ENCODE results near the gene AHSA1.

AHSA1 gene

GRCh38 chr14:77470224-77470870 is 12.5 kb downstream of the AHSA1 start:
- DNase-seq (ENCODE audit: low read depth in 1 of 2, low spot score in 1 of 2): no peak

- no peak for DNase-seq (ENCODE audit: low read depth in 1 of 2, low spot score in 1 of 2)
These were observed 16.0 kb downstream of the AHSA1 start for GRCh38 chr14:77473921-77474320.

GRCh38 chr14:77474479-77475177 is 16.7 kb downstream of the AHSA1 start:
- no peak for DNase-seq (ENCODE audit: low read depth in 1 of 2, low spot score in 1 of 2)

- DNase-seq (ENCODE audit: low read depth in 1 of 2, low spot score in 1 of 2): no peak
These were observed 17.7 kb downstream of the AHSA1 start for GRCh38 chr14:77475432-77476115.

- DNase-seq (ENCODE audit: low read depth in 1 of 2, low spot score in 1 of 2): no peak
These were observed 20.1 kb downstream of the AHSA1 start for GRCh38 chr14:77478029-77478428.

- no peak for DNase-seq (ENCODE audit: low read depth in 1 of 2, low spot score in 1 of 2)
These were observed 20.9 kb downstream of the AHSA1 start for GRCh38 chr14:77478796-77479195.

GRCh38 chr14:77482422-77482821 is 24.5 kb downstream of the AHSA1 start:
- DNase-seq (ENCODE audit: low read depth in 1 of 2, low spot score in 1 of 2): no peak

- DNase-seq (ENCODE audit: low read depth in 1 of 2, low spot score in 1 of 2): no peak
These were observed 27.4 kb downstream of the AHSA1 start for GRCh38 chr14:77485256-77485655.

- no peak for DNase-seq (ENCODE audit: low read depth in 1 of 2, low spot score in 1 of 2)
These were observed 28.2 kb downstream of the AHSA1 start for GRCh38 chr14:77485901-77486678.

GRCh38 chr14:77488558-77488957 is 30.7 kb downstream of the AHSA1 start:
- DNase-seq (ENCODE audit: low read depth in 1 of 2, low spot score in 1 of 2): no peak

- DNase-seq (ENCODE audit: low read depth in 1 of 2, low spot score in 1 of 2): no peak
These were observed 31.1 kb downstream of the AHSA1 start for GRCh38 chr14:77489041-77489440.

- no peak for DNase-seq (ENCODE audit: low read depth in 1 of 2, low spot score in 1 of 2)
These were observed 32.6 kb downstream of the AHSA1 start for GRCh38 chr14:77490347-77490986.

- no peak for DNase-seq (ENCODE audit: low read depth in 1 of 2, low spot score in 1 of 2)
These were observed 33.2 kb downstream of the AHSA1 start for GRCh38 chr14:77491056-77491455.

- DNase-seq (ENCODE audit: low read depth in 1 of 2, low spot score in 1 of 2): no peak
These were observed 37.4 kb downstream of the AHSA1 start for GRCh38 chr14:77495334-77495733.

- no peak for DNase-seq (ENCODE audit: low read depth in 1 of 2, low spot score in 1 of 2)
These were observed 40.5 kb downstream of the AHSA1 start, which contains the start of gene ISM2 for GRCh38 chr14:77498120-77498979. Gene ISM2 (minus strand): TSS chr14:77498816. CDS start chr14:77498793, 23 bp downstream.

GRCh38 chr14:77498984-77499527 is 41.2 kb downstream of the AHSA1 start:
- DNase-seq (ENCODE audit: low read depth in 1 of 2, low spot score in 1 of 2): no peak

GRCh38 chr14:77502109-77502782 is 44.4 kb downstream of the AHSA1 start:
- DNase-seq (ENCODE audit: low read depth in 1 of 2, low spot score in 1 of 2): no peak

GRCh38 chr14:77503138-77503537 is 45.2 kb downstream of the AHSA1 start:
- DNase-seq (ENCODE audit: low read depth in 1 of 2, low spot score in 1 of 2): no peak

- DNase-seq (ENCODE audit: low read depth in 1 of 2, low spot score in 1 of 2): no peak
These were observed 47.1 kb downstream of the AHSA1 start for GRCh38 chr14:77505031-77505430.

All from activated T-helper 1 cell treated with anti-CD3 and anti-CD28 coated beads, Interleukin-2, amount 50 U/mL, for 16 hours (primary cell).